Thoracic aorta (tissue), 2 donors: ENCODE measurements around the gene C1QL1. TPM values are rescaled to one million over a fixed set of nuclear protein-coding genes. Genes with fewer than 3 reads are reported as not detected.

ENCODE experiments used
- ATAC-seq: fragments of 150-250 bp; one replicate; pipeline ENCODE4 v1.8.0; 2017; ENCODE audit warnings: low read depth; ENCODE audit not compliant: insufficient number of reproducible peaks, low FRiP score
- DNase-seq: peaks from one replicate; pipeline ENCODE4 v3.0.0-alpha.2; 2020; ENCODE audit warnings: low spot score
- H3K27ac ChIP-seq, 2 donors: fragments of 200-600 bp; sonication (generic); 1 replicate in 1 of 2; 2 replicates in 1 of 2; pipeline ENCODE4 v1.5.1; 2016; ENCODE audit warnings: mild to moderate bottlenecking in 2 of 2, moderate library complexity in 2 of 2
- H3K27me3 ChIP-seq: fragments of 200-600 bp; sonication (generic); replicated peaks from 2 replicates; pipeline ENCODE4 v1.6.0; 2016; ENCODE audit warnings: mild to moderate bottlenecking; ENCODE audit not compliant: insufficient read depth
- H3K36me3 ChIP-seq: fragments of 200-600 bp; sonication (generic); one replicate; pipeline ENCODE4 v1.5.1; 2016
- H3K4me1 ChIP-seq, 2 donors: fragments of 200-600 bp; sonication (generic); 1 replicate in 1 of 2; 2 replicates in 1 of 2; pipeline versions ENCODE4 v1.5.1 to v1.6.0; 2016; ENCODE audit warnings: low read depth in 2 of 2, mild to moderate bottlenecking in 1 of 2; ENCODE audit not compliant: control insufficient read depth in 1 of 2
- H3K4me3 ChIP-seq: fragments of 200-600 bp; sonication (generic); 2 replicates; pipeline ENCODE4 v1.5.1; 2016; ENCODE audit warnings: mild to moderate bottlenecking
- H3K9me3 ChIP-seq: fragments of 200-600 bp; sonication (generic); 2 replicates; pipeline ENCODE4 v1.5.1; 2016
- total RNA-seq, 2 donors: library from RNA; depleted of rRNA; stranded (reverse); fragments of >200 nt; gene quantifications; one replicate each; pipeline versions ENCODE4 v1.1.0 to v1.2.3, GENCODE V29; 2016
- TF ChIP-seq, protein P1 (sequence below): fragments of 200-600 bp; sonication (generic); IDR thresholded peaks from one replicate; pipeline ENCODE4 v1.5.1; 2019; ENCODE audit warnings: antibody characterized with exemption

C1QL1 gene
- total RNA-seq, 2 donors from 2014 or later, result 0.68 TPM; not detected in 1

DNA sequence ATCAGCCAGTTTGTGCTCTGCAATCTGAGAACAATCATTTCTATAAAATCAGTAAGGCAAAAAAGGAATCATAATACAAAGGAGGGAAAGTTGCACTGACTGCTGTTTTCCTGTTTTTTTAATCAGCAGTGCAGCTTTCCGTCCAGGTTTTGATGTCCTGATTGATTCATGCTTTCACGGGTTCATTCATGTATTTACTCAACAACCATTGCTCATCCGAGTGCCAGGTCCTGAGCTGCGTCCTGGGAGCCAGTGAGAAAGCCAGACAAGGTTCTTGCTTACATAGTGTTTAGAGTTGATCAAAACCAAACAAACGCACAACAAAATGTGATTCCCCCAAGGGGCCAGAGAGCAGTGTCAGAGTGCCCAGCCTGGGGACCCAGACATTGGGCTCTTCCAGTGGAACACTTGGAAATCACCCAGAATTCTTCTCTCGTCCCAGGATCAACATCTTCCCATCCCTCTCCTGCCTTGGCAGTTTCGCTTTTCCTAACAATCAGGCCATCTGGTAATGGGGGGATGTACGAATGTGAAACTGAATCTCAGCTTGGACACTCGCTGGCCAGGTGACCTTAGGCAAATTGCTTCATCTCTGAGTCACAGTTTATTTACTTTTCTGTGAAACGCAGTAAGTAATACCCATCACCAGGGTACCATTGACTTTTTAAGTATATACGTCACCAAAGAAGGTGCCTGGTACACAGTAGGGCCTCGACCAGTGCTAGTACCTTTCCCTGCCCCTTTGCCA lies 13.3 kb upstream of the C1QL1 start:
- Histone ChIP-seq H3K9me3 (no peaks in the 10 kb centered on the region), H3K4me1 (peaks cover 0 to 6% of the 10 kb centered on the region in 2 donors), H3K36me3 (no peaks in the 10 kb centered on the region), H3K4me3 (no peak overlapping the region), H3K27ac (no peak overlapping the region), H3K27me3 (no peaks in the 10 kb centered on the region)
- ATAC-seq (no peak), DNase-seq (no peak)
- TF ChIP-seq, protein P1, sequence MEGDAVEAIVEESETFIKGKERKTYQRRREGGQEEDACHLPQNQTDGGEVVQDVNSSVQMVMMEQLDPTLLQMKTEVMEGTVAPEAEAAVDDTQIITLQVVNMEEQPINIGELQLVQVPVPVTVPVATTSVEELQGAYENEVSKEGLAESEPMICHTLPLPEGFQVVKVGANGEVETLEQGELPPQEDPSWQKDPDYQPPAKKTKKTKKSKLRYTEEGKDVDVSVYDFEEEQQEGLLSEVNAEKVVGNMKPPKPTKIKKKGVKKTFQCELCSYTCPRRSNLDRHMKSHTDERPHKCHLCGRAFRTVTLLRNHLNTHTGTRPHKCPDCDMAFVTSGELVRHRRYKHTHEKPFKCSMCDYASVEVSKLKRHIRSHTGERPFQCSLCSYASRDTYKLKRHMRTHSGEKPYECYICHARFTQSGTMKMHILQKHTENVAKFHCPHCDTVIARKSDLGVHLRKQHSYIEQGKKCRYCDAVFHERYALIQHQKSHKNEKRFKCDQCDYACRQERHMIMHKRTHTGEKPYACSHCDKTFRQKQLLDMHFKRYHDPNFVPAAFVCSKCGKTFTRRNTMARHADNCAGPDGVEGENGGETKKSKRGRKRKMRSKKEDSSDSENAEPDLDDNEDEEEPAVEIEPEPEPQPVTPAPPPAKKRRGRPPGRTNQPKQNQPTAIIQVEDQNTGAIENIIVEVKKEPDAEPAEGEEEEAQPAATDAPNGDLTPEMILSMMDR, result no peak

DNA sequence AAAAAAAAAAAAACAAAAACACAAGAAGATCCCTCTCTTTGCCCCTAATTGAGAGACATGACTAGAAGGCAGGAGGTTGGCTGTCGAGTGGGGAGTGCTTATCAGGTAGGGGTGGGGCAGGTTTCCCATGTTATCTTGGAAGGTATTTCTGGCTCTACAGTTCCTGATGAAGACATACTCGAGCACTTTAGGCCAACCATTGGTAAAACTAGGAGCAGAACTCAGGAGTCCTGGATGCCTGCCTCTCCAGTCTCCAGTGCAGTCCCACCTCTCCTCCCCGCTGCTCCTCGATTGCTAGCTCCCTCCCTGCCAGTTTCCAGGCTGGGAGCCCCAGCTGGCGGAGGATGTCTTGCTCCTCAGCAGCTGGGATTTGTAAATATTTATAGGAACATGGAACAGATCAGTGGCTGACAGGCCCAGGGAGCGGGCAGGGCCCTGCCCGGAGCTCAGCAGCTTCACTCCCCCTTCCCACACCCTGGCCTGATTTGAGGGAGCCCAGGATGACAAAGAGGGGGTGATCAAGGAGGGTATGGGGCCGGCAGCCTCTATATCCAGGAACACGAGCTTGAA lies 11.4 kb upstream of the C1QL1 start:
- Histone ChIP-seq H3K4me1 (peaks cover 0 to 6% of the 10 kb centered on the region in 2 donors), H3K27me3 (no peaks in the 10 kb centered on the region), H3K4me3 (no peak overlapping the region), H3K9me3 (no peaks in the 10 kb centered on the region), H3K36me3 (no peaks in the 10 kb centered on the region), H3K27ac (no peak overlapping the region)
- TF ChIP-seq, protein P1, result no peak
- DNase-seq, result no peak
- ATAC-seq, result no peak

DNA sequence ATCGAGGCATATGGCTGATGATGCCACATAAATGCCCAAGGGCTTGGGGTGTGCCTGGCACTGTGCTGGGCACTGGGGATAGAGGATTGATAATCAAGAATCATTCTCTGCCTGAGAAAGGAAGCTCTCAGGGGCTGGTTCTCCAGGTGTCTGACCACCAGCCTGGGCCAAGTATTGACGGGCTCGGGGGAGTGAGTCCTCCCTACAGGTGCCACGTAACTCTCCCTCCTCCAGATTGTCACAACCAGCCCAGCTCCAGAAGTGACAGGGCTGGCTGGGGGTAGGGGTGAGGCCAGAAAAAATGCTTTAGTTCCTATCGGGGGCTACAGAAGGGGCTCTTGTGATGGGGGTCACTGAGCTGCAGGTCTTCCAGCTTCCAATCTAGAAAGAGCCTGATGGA lies 10.7 kb upstream of the C1QL1 start:
- Histone ChIP-seq H3K27ac (no peak overlapping the region), H3K36me3 (no peaks in the 10 kb centered on the region)
- TF ChIP-seq, protein P1, result no peak

DNA sequence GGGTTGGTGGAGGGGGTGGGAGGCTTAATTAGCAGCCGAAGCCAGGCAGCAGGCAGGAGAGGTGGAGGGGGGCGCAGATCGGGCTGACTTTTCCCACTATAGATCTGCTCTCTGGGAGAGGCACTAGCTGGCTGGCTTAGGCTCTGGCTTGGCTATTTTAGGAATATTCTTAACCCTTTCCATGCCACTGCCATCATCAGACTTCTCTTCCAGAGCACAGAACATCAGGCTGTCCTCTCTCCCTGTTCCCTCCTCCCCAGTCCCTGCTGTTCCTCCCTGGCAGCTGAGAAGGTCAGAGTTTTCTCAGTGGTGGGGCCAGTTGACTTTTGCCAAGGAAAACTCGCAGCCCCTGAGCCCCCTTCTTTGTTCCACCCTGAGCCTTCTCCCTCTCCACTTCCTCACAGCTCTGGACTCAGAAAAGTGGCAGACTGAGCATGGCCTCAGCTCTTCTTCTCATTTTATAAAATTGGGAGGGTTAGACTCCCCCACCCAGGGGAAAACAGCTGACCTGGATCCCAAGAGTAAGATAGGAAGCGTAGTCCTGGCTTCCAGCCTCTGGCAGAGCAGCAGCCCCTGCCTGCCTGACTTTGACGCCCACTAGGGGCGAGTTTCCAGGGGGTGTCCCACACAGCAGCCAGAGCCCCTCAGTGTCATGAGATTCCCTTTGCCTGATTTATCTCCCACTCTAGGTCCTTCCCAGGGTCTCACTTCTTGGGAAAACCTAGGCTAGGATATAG lies 9.9 kb upstream of the C1QL1 start:
- H3K36me3 ChIP-seq, result no peaks in the 10 kb centered on the region
- H3K27me3 ChIP-seq, result no peaks in the 10 kb centered on the region
- H3K9me3 ChIP-seq, result no peaks in the 10 kb centered on the region
- H3K27ac ChIP-seq, result no peak overlapping the region
- DNase-seq (no peak), ATAC-seq (no peak)
- H3K4me1 ChIP-seq, result peaks cover 0 to 6% of the 10 kb centered on the region in 2 donors
- TF ChIP-seq, protein P1, result no peak
- no peak overlapping the region for H3K4me3 ChIP-seq

More for the DNA sequence above, 10.7 kb upstream of the C1QL1 start:
- Histone ChIP-seq H3K4me3 (no peak overlapping the region), H3K27me3 (no peaks in the 10 kb centered on the region), H3K9me3 (no peaks in the 10 kb centered on the region), H3K4me1 (peaks cover 0 to 6% of the 10 kb centered on the region in 2 donors)
- ATAC-seq (no peak), DNase-seq (no peak)

DNA sequence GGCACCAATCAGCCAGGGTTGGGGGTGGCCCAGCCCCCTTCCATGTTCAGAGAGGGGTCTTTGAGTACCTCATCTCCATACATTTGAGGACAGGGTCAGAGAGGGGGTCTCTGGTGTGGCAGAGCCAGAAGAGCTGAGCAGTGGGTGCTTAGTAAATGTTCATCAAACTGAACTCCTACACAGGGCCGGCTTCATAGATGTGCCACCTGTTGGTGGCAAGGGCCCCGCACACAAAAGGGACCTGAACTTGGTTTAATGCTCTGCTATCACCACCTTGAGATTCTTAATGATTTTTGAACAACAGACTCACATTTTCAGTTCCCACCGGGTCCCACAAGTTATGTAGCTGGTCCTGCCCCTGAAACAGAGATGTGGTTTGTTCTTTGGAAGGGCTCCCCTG lies 9.0 kb upstream of the C1QL1 start:
- no peaks in the 10 kb centered on the region for H3K36me3 ChIP-seq
- H3K4me3 ChIP-seq, result no peak overlapping the region
- no peak overlapping the region for H3K27ac ChIP-seq
- ATAC-seq (no peak), DNase-seq (no peak)
- peaks cover 0 to 13% of the 10 kb centered on the region in 2 donors for H3K4me1 ChIP-seq
- no peaks in the 10 kb centered on the region for H3K27me3 ChIP-seq
- TF ChIP-seq, protein P1, result no peak
- H3K9me3 ChIP-seq, result no peaks in the 10 kb centered on the region
